NK-92 (cell line): ENCODE results near the gene CNTRL.
"Not testable (repeated sequence)": the region's sequence is repeated elsewhere in the genome, so short reads cannot be mapped to it uniquely, and the experiment has no call there.

ENCODE experiments used
- DNase-seq: peaks from one replicate; lab custom pipeline; 2025; ENCODE audit not compliant: unreplicated experiment; lab: John Stamatoyannopoulos, UW

Gene CNTRL, protein sequence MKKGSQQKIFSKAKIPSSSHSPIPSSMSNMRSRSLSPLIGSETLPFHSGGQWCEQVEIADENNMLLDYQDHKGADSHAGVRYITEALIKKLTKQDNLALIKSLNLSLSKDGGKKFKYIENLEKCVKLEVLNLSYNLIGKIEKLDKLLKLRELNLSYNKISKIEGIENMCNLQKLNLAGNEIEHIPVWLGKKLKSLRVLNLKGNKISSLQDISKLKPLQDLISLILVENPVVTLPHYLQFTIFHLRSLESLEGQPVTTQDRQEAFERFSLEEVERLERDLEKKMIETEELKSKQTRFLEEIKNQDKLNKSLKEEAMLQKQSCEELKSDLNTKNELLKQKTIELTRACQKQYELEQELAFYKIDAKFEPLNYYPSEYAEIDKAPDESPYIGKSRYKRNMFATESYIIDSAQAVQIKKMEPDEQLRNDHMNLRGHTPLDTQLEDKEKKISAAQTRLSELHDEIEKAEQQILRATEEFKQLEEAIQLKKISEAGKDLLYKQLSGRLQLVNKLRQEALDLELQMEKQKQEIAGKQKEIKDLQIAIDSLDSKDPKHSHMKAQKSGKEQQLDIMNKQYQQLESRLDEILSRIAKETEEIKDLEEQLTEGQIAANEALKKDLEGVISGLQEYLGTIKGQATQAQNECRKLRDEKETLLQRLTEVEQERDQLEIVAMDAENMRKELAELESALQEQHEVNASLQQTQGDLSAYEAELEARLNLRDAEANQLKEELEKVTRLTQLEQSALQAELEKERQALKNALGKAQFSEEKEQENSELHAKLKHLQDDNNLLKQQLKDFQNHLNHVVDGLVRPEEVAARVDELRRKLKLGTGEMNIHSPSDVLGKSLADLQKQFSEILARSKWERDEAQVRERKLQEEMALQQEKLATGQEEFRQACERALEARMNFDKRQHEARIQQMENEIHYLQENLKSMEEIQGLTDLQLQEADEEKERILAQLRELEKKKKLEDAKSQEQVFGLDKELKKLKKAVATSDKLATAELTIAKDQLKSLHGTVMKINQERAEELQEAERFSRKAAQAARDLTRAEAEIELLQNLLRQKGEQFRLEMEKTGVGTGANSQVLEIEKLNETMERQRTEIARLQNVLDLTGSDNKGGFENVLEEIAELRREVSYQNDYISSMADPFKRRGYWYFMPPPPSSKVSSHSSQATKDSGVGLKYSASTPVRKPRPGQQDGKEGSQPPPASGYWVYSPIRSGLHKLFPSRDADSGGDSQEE (N-terminal part only)

GRCh38 chr9:121074370-121075250, at the start of gene CNTRL:
CNTRL (plus strand) TSS chr9:121074955; CDS start chr9:121088327, 13,372 bp downstream.
- DNase-seq = peak; percentile 27

GRCh38 chr9:121026260-121026691, 48.5 kb upstream of the CNTRL start:
- no peak for DNase-seq

DNA sequence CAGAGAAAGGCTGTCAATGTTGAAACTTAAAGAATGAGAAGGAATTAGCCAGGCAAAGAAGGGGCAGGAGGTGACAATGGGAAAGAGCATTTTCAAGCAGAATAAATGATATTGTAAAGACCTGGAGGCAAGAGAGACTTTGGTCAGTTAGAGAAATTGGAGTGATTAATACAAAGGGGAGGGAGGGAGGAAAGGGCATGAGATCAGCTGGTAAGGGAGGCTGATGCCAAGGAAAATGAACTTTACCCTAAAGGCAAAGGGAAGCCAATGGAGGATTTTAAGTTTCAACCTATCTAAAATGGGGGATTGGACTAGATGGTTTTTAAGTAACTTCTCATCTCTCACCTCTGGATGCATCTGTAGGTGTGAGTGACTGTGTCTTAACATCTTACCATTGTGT, 48.0 kb upstream of the CNTRL start:
- no peak for DNase-seq

GRCh38 chr9:121028285-121028684, 46.5 kb upstream of the CNTRL start:
- DNase-seq = not testable (repeated sequence)

DNA sequence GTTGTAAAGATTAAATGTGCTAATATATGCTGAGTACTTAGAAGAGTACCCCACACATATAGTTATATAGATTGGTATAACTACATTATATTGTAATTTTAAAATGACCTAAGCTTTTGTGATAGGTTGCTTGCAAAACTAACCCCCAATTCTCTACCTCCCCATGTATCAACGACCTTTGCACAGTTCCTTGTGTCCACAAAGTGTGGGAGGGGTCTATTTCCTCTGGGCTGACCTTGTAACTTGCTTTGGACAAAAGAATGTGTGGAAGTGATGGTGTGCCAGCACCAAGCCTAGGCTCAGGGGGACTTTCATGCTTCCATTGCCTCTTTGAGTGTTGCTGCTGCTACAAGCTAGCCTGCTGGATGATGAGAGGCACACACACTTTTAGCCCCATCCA, 45.3 kb upstream of the CNTRL start:
- DNase-seq = no peak

- DNase-seq = no peak
Measured at GRCh38 chr9:121034529-121034928, 40.2 kb upstream of the CNTRL start.

- DNase-seq = not testable (repeated sequence)
Measured at GRCh38 chr9:121035717-121036116, 39.0 kb upstream of the CNTRL start.

DNA sequence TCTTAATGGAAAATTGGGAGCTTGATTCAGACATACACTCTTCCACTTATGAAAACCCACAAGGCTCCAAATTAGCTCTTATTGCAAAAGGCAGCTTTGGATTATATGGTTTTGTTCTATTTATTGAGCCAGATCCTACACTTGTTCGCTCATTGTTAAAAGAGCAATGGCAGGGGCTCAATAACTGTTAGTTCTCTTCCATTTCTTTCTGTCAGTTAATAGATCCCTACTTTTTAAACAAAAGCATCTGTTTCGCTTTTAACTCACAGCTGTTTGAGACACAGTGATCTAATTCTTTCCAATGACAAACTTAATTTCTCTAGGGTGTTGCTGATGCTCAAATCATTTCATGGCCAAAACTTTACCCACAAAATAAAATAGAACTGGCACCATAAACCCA, 36.4 kb upstream of the CNTRL start:
- no peak for DNase-seq

- no peak for DNase-seq
Measured at GRCh38 chr9:121038804-121039203, 36.0 kb upstream of the CNTRL start.

DNA sequence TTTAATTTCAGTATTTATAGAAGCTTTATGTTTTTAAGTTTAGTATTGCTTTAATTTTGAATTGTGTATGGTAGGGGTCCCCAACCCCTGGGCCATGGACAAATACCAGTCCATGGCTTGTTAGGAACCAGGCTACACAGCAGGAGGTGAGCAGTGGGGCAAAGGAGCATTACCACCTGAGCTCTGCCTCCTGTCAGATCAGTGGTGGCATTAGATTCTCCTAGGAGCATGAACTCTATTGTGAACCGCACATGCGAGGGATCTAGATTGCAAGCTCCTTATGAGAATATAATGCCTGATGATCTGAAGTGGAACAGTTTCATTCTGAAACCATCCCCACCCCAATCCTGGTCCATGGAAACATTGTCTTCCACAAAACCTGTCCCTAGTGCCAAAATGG, 26.6 kb upstream of the CNTRL start:
- DNase-seq = no peak

- DNase-seq = no peak
Measured at GRCh38 chr9:121048618-121049017, 26.1 kb upstream of the CNTRL start.

GRCh38 chr9:121050128-121050988, 24.4 kb upstream of the CNTRL start, which contains the start of gene C5:
C5 (minus strand) TSS chr9:121050275; CDS start chr9:121050246, 29 bp downstream.
- DNase-seq = no peak

DNA sequence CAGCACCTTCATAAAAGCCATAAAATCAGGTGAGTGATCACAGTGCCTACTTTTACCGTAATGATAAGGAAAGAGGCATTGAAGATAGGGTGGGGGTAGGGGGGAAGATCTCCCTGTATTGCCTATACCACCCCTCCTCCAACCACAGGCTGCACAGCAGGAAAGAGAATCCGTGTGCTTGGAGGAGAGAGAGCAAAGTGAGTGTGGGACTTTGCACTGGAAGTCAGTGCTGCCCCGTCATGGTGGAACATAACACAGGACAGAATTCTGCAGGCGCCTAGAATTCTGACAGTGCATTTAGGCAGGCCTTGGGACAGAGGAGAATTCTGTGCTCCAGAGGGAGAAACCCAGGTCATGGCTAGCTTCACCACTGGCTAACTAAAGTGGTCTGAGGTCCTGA, 21.2 kb upstream of the CNTRL start:
- DNase-seq = no peak

DNA sequence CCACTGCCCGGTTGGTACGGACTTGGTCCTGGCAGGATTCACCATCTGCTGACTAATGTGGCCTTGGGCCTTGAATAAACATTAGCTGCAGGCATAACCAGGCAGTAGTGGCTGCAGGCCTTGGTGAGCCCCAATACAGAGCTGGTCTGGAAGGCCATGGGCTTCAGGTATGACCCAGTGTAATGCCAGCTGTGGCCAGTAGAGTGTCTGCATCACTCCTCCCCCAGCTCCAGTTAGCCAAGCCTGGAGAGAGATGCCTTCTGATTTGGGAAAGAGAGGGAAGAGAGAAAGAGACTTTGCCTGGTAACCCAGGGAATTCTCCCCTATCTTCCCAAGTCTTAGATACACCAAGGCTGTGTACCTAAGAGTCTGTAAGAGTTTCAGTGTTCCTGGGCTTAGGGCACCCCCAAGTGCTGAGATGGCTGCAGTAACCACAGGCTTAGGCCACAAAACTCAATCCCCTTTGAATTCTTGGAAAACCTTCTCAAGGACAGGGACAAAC, 19.1 kb upstream of the CNTRL start:
- no peak for DNase-seq

- DNase-seq = no peak
Measured at GRCh38 chr9:121057821-121058220, 16.9 kb upstream of the CNTRL start.

- no peak for DNase-seq
Measured at GRCh38 chr9:121059513-121059912, 15.2 kb upstream of the CNTRL start.

GRCh38 chr9:121059998-121060636, 14.6 kb upstream of the CNTRL start:
- no peak for DNase-seq

- DNase-seq = no peak
Measured at GRCh38 chr9:121066850-121067249, 7.9 kb upstream of the CNTRL start.

- DNase-seq = no peak
Measured at GRCh38 chr9:121067640-121068039, 7.1 kb upstream of the CNTRL start.
